Mononuclear cell (primary cell): ENCODE data around the gene GGTLC2. TPM values are rescaled to one million over a fixed set of nuclear protein-coding genes. Genes with fewer than 3 reads are reported as not detected.
"Not testable (repeated sequence)": the region's sequence is repeated elsewhere in the genome, so short reads cannot be mapped to it uniquely, and the experiment has no call there.

Source experiments
- H3K27me3 ChIP-seq: 2 replicates; pipeline ENCODE4 v1.6.0; 2011; ENCODE audit warnings: low read length, control low read depth; ENCODE audit not compliant: insufficient read depth
- H3K4me1 ChIP-seq: 2 replicates; pipeline ENCODE4 v1.5.1; 2011; ENCODE audit warnings: mild to moderate bottlenecking, low read length, control low read depth; ENCODE audit not compliant: insufficient read depth
- H3K4me3 ChIP-seq: 2 replicates; pipeline ENCODE4 v1.5.1; 2011; ENCODE audit warnings: mild to moderate bottlenecking, low read length, moderate library complexity
- H3K9me3 ChIP-seq: 2 replicates; pipeline ENCODE4 v1.5.1; 2011; ENCODE audit warnings: low read depth, mild to moderate bottlenecking, control low read depth, low read length
- total RNA-seq: library from RNA; depleted of rRNA; stranded (reverse); fragments of >200 nt; gene quantifications from one replicate; pipeline ENCODE4 v1.2.3, GENCODE V29; 2012

Gene GGTLC2
- total RNA-seq, 1 donor, result not detected

DNA sequence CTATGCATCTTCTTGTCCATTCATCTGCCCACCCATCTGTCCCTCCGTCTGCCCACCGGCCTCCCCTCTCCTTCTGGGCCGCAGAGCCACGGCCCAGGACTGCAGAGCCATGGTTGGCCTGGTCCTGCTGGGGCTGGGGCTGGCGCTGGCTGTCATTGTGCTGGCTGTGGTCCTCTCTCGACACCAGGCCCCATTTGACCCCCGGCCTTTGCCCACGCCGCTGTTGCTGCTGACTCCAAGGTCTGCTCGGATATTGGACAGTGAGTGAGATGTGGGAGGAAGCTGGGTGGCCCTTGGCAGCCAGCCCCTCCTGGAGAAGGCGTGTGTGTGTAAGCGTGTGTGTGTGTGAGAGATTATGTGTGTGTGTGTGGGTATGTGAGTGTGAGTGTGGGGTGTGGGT lies 7.7 kb downstream of the GGTLC2 start:
- not testable (repeated sequence) for H3K4me3 ChIP-seq, H3K4me1 ChIP-seq, H3K27me3 ChIP-seq, H3K9me3 ChIP-seq

- not testable (repeated sequence) for H3K4me3 ChIP-seq, H3K27me3 ChIP-seq, H3K4me1 ChIP-seq, H3K9me3 ChIP-seq
Observed at GRCh38 chr22:22652573-22652972, 8.2 kb downstream of the GGTLC2 start.

- not testable (repeated sequence) for H3K4me1 ChIP-seq, H3K27me3 ChIP-seq, H3K9me3 ChIP-seq, H3K4me3 ChIP-seq
Observed at GRCh38 chr22:22653677-22654381, 9.4 kb downstream of the GGTLC2 start.

GRCh38 chr22:22655452-22656290 lies 11.3 kb downstream of the GGTLC2 start:
- Histone ChIP-seq H3K4me1 (no peaks in the 10 kb centered on the region), H3K4me3 (no peak overlapping the region), H3K9me3 (no peaks in the 10 kb centered on the region), H3K27me3 (no peaks in the 10 kb centered on the region)

GRCh38 chr22:22657712-22658111 lies 13.3 kb downstream of the GGTLC2 start:
- Histone ChIP-seq H3K4me1 (no peaks in the 10 kb centered on the region), H3K4me3 (no peak overlapping the region), H3K27me3 (no peaks in the 10 kb centered on the region), H3K9me3 (no peaks in the 10 kb centered on the region)

DNA sequence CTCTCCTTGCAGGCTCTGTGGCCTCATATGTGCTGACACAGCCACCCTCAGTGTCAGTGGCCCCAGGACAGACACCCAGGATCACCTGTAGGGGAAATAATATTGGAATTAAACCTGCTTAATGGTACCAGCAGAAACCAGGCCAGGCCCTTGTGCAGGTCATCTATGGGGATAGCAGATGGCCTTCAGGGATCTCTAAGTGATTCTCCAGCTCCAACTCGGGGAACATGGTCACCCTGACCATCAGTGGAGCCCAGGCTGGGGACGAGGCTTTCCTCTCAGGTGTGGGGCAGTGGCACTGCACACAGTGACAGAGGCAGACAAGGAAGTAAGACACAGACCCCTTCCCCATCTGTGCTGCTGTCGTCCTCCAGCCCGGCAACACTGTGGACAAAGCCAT lies 16.9 kb downstream of the GGTLC2 start:
- Histone ChIP-seq H3K4me3 (no peak overlapping the region), H3K27me3 (no peaks in the 10 kb centered on the region), H3K4me1 (no peaks in the 10 kb centered on the region), H3K9me3 (no peaks in the 10 kb centered on the region)

DNA sequence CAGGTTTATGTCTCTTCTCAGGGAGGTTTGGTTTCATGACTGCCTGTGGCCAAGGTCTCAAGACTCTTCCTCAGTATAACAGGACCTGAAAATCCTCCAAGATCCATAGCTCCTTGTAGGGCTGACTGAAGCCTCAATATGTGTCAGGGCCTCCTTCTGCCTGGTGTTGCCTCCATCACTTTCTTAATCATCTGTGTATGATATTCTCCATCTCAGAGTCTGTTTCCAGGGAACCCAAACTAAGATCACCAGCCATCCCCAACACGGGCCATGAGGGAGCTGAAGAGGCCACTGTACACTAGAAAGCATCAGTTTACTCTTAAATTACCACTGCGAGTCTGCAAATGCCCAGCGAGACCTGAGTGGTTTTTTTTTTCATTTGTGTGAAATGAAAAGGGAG lies 17.7 kb downstream of the GGTLC2 start:
- Histone ChIP-seq H3K4me1 (no peaks in the 10 kb centered on the region), H3K4me3 (no peak overlapping the region), H3K9me3 (no peaks in the 10 kb centered on the region), H3K27me3 (no peaks in the 10 kb centered on the region)

DNA sequence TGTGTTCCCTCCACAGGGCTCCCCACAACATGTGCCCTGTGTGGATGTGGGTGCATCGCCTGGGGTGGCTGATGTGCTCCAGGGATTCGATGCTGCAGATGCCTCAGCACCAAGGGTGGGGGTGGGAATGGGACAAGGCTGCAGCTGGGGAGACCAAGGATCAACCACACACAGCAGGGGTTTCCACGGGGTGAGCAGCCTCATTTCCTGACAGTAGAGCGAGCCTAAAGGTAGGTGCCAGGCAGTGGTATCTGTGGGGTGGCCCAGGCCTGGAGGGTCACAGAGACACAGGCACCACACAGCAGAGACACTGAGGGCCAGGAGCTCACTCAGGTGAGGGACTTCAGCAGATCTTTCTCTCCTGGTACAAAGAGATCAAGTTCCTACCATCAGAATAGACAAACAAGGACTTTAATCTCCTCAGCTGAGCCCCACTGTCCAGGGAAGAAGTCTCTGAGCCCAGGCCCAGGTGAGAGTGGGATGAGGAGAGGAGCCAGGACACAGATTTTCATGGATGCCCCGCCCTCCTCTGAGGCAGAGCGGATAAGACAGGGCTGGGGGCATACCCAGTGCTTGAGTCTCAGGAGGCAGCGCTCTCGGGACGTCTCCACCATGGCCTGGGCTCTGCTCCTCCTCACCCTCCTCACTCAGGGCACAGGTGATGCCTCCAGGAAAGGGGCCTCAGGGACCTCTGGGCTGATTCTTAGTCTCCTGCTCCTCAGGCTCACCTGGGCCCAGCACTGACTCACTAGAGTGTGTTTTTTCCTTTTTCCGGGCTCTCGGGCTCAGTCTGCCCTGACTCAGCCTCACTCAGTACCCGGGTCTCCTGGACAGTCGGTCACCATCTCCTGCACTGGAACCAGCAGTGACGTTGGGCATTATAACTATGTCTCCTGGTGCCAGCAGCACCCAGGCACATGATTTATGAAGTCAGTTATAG lies 19.7 kb downstream of the GGTLC2 start:
- no peaks in the 10 kb centered on the region for H3K9me3 ChIP-seq
- H3K27me3 ChIP-seq, result no peaks in the 10 kb centered on the region
- H3K4me3 ChIP-seq, result no peak overlapping the region
- H3K4me1 ChIP-seq, result no peaks in the 10 kb centered on the region

DNA sequence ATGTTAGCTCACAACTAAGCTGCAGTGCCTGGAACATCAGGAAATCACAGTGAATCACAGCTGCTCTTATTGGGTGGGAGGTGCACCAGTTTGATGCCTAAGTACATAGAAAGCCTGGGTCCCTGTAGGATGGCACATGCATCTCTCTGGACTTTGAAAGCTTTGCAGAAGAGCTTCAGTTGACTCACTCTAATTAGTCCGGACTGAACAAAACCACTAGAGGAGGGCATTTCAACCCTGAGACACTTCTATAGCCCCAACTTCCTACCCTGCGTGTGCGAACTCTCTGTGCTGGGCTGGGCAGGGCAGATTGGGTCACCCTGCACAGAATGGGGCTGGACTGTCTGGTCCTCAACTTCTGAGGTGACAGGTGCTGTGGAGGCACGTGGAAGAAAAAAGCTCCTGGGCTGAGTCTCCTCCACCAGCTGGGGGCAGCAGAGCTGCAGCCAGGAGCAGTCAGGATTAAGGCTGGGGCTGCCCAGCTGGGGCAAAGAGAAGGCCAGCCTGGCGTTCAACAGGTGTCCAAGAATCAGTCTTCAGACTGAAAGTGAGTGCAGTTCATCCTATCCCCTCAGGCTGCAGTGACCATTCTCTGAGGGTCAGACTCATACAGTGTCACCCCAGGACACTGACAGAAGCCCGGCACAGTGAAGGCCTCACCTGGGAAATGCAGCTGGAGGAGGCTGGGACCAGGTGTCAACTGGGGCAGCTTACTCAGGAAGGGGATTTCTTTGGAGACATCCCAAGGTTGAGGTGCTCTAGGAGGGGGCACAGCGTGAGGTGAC lies 22.1 kb downstream of the GGTLC2 start:
- H3K4me1 ChIP-seq, result no peaks in the 10 kb centered on the region
- H3K9me3 ChIP-seq, result no peaks in the 10 kb centered on the region
- no peak overlapping the region for H3K4me3 ChIP-seq
- no peaks in the 10 kb centered on the region for H3K27me3 ChIP-seq

DNA sequence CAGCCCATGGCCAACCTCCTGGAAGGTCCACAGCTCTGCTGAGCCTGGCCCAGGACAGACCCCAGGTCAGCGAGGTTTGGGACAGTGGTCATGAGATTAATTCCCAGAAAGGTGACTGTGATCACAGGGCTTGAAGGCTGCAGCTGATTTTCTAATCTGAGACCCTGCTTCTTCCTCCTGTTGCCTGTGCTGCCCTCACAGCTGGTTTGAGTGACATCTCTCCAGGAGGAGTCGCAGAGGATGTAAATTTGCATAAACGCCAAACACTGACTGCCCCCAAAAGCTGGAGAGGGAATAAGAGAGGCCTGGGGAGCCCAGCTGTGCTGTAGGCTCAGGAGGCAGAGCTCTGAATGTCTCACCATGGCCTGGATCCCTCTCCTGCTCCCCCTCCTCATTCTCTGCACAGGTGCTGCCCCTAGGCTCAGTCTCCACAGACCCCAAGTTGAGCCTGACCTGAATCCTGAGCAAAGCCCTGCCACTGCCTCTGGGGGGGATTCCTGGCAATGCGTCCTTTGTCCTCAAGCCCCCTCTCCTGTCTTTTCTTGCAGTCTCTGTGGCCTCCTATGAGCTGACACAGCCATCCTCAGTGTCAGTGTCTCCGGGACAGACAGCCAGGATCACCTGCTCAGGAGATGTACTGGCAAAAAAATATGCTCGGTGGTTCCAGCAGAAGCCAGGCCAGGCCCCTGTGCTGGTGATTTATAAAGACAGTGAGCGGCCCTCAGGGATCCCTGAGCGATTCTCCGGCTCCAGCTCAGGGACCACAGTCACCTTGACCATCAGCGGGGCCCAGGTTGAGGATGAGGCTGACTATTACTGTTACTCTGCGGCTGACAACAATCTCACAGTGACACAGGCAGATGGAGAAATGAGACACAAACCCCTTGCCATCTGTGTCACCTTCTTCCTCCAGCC lies 23.8 kb downstream of the GGTLC2 start:
- Histone ChIP-seq H3K4me1 (no peaks in the 10 kb centered on the region), H3K4me3 (no peak overlapping the region), H3K27me3 (no peaks in the 10 kb centered on the region), H3K9me3 (no peaks in the 10 kb centered on the region)

GRCh38 chr22:22669093-22669492 lies 24.7 kb downstream of the GGTLC2 start:
- Histone ChIP-seq H3K27me3 (no peaks in the 10 kb centered on the region), H3K4me1 (no peaks in the 10 kb centered on the region), H3K9me3 (no peaks in the 10 kb centered on the region), H3K4me3 (no peak overlapping the region)

DNA sequence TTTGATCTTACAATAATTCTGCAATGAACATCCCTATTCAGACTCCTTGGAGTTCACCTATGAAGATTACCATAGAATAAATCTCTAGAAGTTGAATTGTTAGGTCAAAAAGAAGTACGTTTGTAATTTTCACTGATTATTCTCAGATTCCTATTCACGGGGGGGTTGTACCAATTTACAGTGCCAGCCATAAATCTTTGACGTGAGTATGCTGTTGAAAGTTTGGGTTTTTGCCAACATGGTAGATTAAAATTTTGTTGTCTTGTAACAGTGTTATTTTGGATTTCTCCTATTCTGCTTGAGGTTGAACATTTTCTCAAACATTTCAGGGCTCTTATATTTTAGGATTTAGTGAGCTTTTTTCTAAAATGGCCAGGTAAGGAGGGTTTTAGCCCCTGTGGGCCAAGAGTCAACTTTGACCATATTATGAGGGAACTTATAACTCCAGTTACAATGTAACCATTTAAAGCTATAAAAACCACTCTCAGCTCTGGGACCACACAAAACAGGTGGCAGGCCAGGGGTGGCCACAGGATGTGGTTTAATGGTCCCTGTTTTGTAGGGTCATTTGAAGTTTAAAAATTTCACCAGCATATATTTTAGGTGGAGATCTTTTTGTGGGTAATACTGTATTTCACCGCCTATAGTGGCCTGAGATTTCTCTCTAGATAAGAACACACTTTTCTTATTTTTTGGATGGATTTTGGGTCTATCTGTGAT lies 25.8 kb downstream of the GGTLC2 start:
- H3K9me3 ChIP-seq, result no peaks in the 10 kb centered on the region
- no peak overlapping the region for H3K4me3 ChIP-seq
- no peaks in the 10 kb centered on the region for H3K27me3 ChIP-seq
- H3K4me1 ChIP-seq, result no peaks in the 10 kb centered on the region

GRCh38 chr22:22671506-22671905 lies 27.1 kb downstream of the GGTLC2 start:
- Histone ChIP-seq H3K4me3 (no peak overlapping the region), H3K4me1 (no peaks in the 10 kb centered on the region), H3K27me3 (no peaks in the 10 kb centered on the region), H3K9me3 (no peaks in the 10 kb centered on the region)
